Muscle layer of duodenum (tissue), 2 donors: ENCODE data around the gene COL19A1.

Source experiments
- H3K27ac ChIP-seq: one replicate; pipeline ENCODE4 v1.7.0; 2013; ENCODE audit warnings: mild to moderate bottlenecking, low read length
- H3K27me3 ChIP-seq: one replicate; pipeline ENCODE4 v1.7.0; 2013; ENCODE audit warnings: low read depth, mild to moderate bottlenecking, control low read depth, low read length
- H3K36me3 ChIP-seq, 2 donors: one replicate each; pipeline ENCODE4 v1.7.0; 2013; ENCODE audit warnings: low read length in 2 of 2, control low read depth in 1 of 2, mild to moderate bottlenecking in 1 of 2; ENCODE audit not compliant: insufficient read depth in 2 of 2, control insufficient read depth in 1 of 2
- H3K4me1 ChIP-seq, 2 donors: one replicate each; pipeline ENCODE4 v1.7.0; 2013; ENCODE audit warnings: low read length in 2 of 2, mild to moderate bottlenecking in 2 of 2, control low read depth in 1 of 2, moderate library complexity in 1 of 2; ENCODE audit not compliant: insufficient read depth in 2 of 2, control insufficient read depth in 1 of 2
- H3K4me3 ChIP-seq, 2 donors: one replicate each; pipeline ENCODE4 v1.7.0; 2013; ENCODE audit warnings: low read length in 2 of 2, low read depth in 1 of 2, mild to moderate bottlenecking in 1 of 2
- H3K9me3 ChIP-seq, 2 donors: one replicate each; pipeline ENCODE4 v1.7.0; 2013; ENCODE audit warnings: low read length in 2 of 2, control low read depth in 1 of 2, mild to moderate bottlenecking in 1 of 2; ENCODE audit not compliant: control insufficient read depth in 1 of 2
- donor health status: healthy.

The COL19A1 gene

GRCh38 chr6:70152786-70153185 lies 286.4 kb downstream of the COL19A1 start:
- Histone ChIP-seq H3K4me1 (no peaks in the 10 kb centered on the region), H3K27ac (no peak overlapping the region), H3K36me3 (no peaks in the 10 kb centered on the region), H3K4me3 (no peak overlapping the region), H3K9me3 (no peaks in the 10 kb centered on the region), H3K27me3 (no peaks in the 10 kb centered on the region)

DNA sequence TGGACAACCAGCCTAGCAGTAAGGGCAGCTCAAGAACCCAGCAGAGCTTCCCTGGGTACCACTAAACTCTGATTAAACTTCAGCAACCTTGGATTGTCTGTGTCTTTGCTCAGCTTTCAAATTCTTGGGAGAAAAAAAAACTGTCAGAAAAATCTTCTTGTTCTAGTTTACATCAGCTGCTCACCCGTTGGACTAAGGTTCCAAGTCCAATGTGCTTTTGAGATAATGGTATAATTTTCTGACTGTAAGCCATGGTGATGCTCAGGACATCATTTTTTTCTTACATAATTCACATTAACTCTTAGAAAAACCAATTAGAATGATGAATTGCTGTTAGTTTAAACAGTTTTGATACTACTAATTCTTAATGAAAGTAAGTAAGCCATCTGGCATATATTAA lies 290.7 kb downstream of the COL19A1 start:
- Histone ChIP-seq H3K36me3 (no peaks in the 10 kb centered on the region), H3K4me3 (no peak overlapping the region), H3K27ac (no peak overlapping the region), H3K9me3 (no peaks in the 10 kb centered on the region), H3K4me1 (no peaks in the 10 kb centered on the region), H3K27me3 (no peaks in the 10 kb centered on the region)

DNA sequence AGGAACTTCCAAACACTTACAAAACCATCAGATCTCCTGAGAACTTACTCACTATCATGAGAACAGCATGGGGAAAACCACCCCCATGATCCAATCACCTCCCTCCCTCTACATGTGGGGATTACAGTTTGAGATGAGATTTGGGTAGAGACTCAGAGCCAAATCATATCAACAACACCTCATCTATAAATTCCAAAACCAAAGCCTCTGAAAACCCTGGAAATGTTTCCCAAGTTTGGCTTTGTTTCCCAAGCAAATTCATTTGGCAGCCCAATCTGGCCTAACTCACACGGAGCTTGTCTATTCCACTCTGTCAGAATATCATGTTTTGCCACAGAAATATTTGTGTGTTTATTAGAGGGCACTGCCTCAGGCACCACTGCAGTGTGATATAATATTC lies 293.9 kb downstream of the COL19A1 start:
- no peaks in the 10 kb centered on the region for H3K9me3 ChIP-seq
- no peaks in the 10 kb centered on the region for H3K4me1 ChIP-seq

DNA sequence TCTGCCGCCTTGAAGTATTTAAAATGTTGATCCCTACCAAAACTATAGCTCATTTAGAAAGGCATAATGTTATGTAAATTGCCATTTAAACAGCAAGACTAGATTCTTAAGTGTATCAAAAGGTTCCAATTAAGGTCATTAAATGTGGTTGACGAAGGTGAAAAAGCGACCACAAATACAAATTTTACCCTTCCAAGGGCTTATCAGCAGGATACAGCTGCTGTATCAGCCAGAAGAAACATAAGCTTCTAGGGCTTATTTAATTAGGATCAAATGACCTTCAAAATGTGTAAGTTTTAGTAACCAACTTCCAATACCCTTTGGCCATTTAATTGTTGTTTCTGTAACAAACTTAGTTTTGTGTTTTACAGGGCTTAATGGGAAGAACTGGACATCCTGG lies 296.6 kb downstream of the COL19A1 start:
- H3K36me3 ChIP-seq: no peaks in the 10 kb centered on the region
- H3K4me3 ChIP-seq: no peak overlapping the region
- H3K9me3 ChIP-seq: no peaks in the 10 kb centered on the region
- no peaks in the 10 kb centered on the region for H3K27me3 ChIP-seq
- H3K27ac ChIP-seq: no peak overlapping the region
- no peaks in the 10 kb centered on the region for H3K4me1 ChIP-seq

More for the DNA sequence above, 293.9 kb downstream of the COL19A1 start:
- no peak overlapping the region for H3K27ac ChIP-seq
- H3K27me3 ChIP-seq: no peaks in the 10 kb centered on the region
- no peaks in the 10 kb centered on the region for H3K36me3 ChIP-seq
- H3K4me3 ChIP-seq: no peak overlapping the region

GRCh38 chr6:70163795-70164194 lies 297.4 kb downstream of the COL19A1 start:
- H3K9me3 ChIP-seq: no peaks in the 10 kb centered on the region

GRCh38 chr6:70164556-70164955 lies 298.2 kb downstream of the COL19A1 start:
- Histone ChIP-seq H3K36me3 (no peaks in the 10 kb centered on the region), H3K27ac (no peak overlapping the region), H3K4me1 (no peaks in the 10 kb centered on the region), H3K27me3 (no peaks in the 10 kb centered on the region), H3K9me3 (no peaks in the 10 kb centered on the region), H3K4me3 (no peak overlapping the region)

More at GRCh38 chr6:70163795-70164194, 297.4 kb downstream of the COL19A1 start:
- no peak overlapping the region for H3K4me3 ChIP-seq
- H3K27ac ChIP-seq: no peak overlapping the region
- H3K4me1 ChIP-seq: no peaks in the 10 kb centered on the region
- no peaks in the 10 kb centered on the region for H3K27me3 ChIP-seq
- H3K36me3 ChIP-seq: no peaks in the 10 kb centered on the region

DNA sequence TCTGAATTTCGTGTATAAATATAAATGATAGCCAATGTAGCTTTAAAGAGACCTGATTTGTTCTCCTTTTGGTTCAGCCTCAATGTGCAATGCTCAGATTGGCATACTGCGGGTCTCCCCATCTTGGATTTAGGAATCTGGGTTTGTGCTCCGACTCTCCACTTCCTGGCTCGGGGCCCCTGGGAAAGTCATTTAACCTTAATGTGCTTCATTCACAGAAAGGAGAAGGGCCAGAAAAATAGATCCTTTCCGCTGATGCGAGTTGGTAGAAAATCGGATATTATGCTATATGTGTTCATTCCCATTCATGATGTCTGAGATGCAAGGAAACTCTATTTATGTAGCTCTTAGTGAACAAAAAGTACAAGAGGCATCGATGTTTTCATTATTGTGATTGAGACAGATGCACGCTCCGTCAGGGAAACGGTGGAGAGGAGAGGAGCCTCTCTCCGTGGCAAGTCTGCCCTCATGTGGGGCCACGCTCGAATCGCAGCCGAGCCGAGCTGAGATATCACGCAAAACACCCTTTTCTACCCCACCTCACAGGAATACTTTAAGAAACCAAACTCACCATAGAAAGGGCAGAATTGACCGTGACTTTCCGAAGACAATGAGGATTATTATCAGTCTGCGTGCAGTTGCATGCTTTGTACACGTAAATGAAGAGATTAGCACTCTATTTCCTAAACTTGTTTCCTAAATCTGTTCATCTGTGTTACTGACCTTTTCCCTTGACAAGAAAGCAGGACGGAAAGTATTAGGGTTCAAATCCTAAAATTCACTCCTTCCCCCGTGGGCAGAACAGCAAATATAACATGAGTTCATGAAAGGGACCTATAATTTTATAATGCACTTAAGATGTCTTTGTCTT lies 300.0 kb downstream of the COL19A1 start:
- Histone ChIP-seq H3K36me3 (no peaks in the 10 kb centered on the region), H3K4me3 (peak overlapping the region in 1 of 2 donors; percentile 13), H3K9me3 (no peaks in the 10 kb centered on the region), H3K4me1 (no peaks in the 10 kb centered on the region), H3K27me3 (no peaks in the 10 kb centered on the region), H3K27ac (no peak overlapping the region)

GRCh38 chr6:70168681-70169377 lies 302.5 kb downstream of the COL19A1 start:
- no peak overlapping the region for H3K27ac ChIP-seq
- no peak overlapping the region for H3K4me3 ChIP-seq
- no peaks in the 10 kb centered on the region for H3K4me1 ChIP-seq
- no peaks in the 10 kb centered on the region for H3K27me3 ChIP-seq
- H3K36me3 ChIP-seq: no peaks in the 10 kb centered on the region
- H3K9me3 ChIP-seq: no peaks in the 10 kb centered on the region

DNA sequence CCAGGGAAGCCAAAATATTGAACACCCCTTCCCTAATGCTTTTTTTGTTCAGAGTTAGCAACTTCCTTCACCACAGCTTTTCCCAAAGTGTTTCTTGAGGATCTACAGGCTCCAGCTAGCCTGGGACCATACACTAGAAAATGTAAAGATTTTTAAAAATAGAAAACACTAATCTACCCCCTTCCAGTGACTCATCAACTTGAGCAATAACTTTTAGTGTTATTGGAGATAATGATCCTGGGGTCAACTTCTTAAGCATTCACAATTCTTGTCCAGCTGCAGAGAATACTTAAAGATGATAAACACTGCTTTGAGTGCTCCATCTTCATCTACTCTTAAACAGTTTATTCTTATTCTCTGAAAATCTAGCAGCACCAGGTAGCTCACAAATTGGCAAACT lies 304.9 kb downstream of the COL19A1 start:
- H3K27me3 ChIP-seq: no peaks in the 10 kb centered on the region
- no peaks in the 10 kb centered on the region for H3K9me3 ChIP-seq
- H3K27ac ChIP-seq: no peak overlapping the region
- no peaks in the 10 kb centered on the region for H3K36me3 ChIP-seq
- no peaks in the 10 kb centered on the region for H3K4me1 ChIP-seq
- no peak overlapping the region for H3K4me3 ChIP-seq

- Histone ChIP-seq H3K4me1 (no peaks in the 10 kb centered on the region), H3K27me3 (no peaks in the 10 kb centered on the region), H3K9me3 (no peaks in the 10 kb centered on the region), H3K27ac (no peak overlapping the region), H3K36me3 (no peaks in the 10 kb centered on the region), H3K4me3 (no peak overlapping the region)
These were observed 305.9 kb downstream of the COL19A1 start for GRCh38 chr6:70172252-70172651.

GRCh38 chr6:70175770-70176169 lies 309.4 kb downstream of the COL19A1 start:
- Histone ChIP-seq H3K36me3 (no peaks in the 10 kb centered on the region), H3K4me1 (no peaks in the 10 kb centered on the region), H3K27me3 (no peaks in the 10 kb centered on the region), H3K4me3 (no peak overlapping the region), H3K9me3 (peaks cover 0 to 3% of the 10 kb centered on the region in 2 donors), H3K27ac (no peak overlapping the region)
